HUDEP-2 (cell line): Measurements from ENCODE around the gene TAPT1.

Experiments used
- DNase-seq, 76 experiments: peaks; one replicate each; lab custom pipeline; 2025; ENCODE audit not compliant: unreplicated experiment in 76 of 76; lab: John Stamatoyannopoulos, UW

TAPT1 gene

DNA sequence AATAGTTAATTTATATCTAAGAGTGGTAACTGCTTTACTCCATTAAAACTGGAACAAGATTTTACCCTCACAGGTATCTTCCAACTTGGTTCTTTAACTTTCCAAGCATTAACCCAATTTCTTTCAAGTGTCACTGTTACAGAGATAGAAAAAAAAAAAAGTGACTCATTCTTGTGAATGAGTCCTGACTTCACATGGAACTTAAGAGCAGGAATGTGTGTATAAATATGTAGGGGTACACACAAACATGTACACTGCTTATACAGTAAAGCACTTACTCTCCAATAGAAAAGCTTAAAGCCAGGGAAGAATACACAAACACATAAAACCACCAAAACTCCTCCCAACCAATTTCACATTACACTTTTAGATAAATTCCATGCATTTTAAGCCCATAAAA is 38.8 kb downstream of the TAPT1 start:
- DNase-seq: no peak

DNA sequence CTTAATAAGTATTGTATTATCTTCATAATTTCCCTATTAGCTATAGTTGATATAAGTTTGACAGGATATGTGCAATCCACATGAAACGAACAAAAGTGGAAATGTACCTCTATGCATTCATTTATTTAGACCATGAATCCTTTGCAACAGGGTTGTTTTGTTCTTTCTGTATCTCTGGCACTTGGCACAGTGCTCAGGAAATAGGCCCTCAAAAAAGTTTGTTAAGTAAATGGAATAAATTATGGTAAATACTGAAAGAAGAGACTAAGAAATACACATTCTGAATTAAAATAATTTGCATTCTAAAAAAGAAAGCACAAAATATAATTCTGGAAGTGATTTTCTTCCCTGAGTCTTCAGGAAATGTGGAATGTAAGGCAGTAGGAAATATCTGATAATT is 39.3 kb downstream of the TAPT1 start:
- DNase-seq: no peak

DNA sequence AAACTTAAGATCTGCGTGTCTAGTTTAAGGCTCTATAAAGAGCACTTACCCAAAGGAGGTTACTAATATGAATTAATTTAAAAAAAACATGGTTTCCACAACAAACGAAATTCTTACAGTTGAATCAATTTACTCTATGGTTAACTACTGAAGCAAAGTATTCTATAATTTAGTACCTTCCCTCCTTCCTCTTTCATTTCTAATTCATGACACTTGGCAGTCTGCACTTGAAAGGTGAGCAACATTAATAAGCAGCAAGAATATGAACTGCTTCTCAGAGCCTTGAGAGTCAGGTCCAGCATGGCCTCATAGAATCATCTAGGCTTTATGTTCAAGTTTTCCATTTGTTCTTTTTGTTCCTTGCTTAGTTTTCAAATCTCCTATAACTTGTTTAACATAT is 42.7 kb downstream of the TAPT1 start:
- DNase-seq: no peak

DNA sequence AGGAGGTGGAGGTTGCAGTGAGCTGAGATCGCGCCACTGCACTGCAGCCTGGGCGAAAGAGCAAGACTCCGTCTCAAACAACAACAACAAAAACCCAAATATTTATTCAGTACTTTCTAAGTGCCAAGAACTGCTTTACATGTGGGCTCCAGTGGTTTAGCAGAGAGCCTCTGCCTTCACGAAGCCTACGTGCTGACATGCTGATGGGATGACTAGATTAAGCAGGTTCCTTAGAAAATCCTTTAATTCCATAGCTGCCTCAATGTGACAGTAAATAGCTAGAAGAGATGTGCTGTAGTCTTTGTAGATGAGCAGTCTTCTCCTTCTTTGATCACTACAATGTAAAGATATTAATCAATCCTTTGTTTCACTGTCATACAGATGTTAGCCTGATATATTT is 49.6 kb downstream of the TAPT1 start:
- no peak for DNase-seq

DNA sequence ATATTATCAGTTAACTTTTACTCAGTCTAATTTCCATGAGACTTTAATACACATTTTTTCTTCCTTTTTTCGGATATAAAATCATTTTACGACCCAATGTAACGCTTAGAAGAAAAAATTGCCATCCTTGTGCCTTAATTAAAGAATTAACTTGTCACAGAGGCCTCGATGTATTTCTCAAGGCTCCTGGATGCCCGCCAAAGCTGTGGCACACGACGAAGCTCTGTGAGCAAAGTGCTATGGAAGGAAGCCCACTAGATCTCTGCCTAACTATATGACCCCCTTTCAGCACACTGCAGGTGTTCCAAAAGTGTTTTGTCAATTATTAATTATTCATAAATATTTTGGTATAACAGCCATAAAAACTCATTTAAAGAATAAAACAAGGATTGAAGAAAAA is 54.4 kb downstream of the TAPT1 start:
- no peak for DNase-seq

DNA sequence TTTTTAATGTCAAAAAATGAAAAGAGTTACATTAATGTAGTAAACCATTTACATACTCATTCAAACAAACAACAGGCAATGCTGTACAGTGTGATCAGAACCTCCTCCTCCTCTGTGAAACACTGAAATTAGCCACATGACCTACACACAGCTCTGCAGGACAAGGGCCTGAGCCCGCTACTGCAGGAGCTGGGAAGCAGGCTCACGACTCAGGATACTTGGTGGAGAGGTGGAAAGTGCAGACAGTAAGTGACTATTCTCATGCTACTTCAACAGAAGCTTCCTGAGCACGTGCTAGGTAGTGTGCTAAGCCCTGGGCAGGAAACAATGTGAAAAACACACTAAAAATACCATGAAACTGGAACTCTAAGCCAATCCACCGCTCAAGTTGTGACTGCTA is 56.8 kb downstream of the TAPT1 start:
- DNase-seq: no peak

DNA sequence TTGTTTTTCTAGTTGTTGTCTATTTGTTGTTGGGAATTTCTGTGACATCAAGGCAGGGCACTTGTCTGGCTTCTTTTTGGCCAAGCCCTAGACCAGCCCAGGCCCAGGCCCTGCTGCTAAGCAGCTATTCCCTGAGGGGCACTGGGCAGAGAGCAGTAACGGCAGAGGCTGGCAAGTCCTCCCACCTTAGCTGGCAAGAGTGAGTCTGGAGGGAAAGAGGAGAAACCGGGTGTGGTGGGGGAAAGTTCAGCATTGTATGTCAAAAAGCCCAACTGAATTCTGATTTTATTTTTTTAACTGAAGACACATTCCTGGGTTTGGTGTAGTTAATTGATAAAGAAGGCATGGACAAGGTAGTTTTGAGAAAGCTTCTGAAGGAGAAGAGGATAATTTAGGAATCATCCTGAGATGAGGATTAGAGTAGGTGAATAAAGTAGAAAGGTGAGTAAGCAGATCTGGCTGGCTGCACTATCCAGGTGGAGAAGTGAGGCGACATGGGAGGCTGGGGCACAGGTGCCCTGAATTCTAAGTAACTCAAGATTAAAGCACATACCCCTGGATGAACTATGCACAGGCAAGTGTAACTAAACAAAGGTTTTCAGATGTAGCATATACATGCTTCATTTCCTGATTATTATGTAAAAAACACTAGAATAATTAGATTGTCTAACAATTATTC is 57.4 kb downstream of the TAPT1 start:
- DNase-seq: no peak

DNA sequence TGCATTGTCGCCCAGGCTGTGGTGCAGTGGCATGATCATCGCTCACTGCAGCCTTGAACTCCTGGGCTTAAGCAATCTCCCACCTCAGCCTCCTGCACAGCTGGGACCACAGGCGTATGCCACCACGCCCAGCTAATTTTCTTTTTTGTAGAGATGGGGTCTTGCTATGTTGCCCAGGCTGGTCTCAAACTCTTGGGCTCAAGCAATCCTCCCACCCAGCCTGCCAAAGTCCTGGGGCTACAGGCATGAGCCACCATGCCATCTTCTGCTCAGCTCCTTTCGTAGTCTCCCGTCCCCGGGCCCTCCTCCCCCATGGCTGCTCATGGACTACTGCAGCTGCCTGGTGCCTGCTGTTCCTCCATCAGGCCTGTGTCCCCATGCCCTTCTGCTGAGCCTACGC is 58.1 kb downstream of the TAPT1 start:
- no peak for DNase-seq

DNA sequence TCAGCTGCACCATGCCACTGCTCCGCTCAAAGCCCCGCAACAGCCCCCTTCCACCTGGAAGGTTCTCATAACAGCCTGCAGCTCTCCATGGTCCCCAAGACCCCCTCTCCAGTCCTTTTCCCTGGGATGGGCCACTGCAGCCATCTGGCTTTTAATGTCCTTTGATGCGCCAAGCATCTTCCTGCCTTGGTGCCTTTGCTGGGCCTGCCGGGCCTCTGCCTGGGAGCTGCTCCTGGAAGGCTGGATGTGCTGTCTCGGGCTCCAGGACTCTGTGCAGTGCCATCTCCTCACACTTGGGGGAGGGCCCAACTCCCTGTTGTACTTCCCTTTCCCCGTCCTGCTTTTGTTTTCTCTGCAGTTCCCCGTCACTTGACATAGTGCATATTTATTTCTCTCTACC is 60.3 kb downstream of the TAPT1 start:
- no peak for DNase-seq

DNA sequence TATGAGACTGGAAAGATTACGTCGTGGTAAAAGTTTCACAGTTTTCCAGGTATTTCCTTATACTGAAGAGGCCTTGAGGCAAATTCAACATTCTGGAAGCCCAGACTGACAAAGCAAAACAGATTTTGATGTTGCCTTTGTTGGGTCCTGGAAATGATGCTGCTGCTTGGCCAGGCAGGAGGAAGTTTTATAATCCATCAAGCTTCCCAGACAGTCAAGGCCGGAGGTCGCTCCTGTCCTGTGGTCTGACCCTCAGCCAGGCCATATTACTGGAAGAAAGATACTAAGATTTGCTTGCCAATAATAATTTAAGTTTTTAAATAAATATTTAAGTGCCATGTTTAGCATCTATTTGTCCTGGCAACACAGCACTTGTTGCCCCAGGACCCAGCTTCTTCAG is 63.4 kb downstream of the TAPT1 start:
- DNase-seq: no peak

DNA sequence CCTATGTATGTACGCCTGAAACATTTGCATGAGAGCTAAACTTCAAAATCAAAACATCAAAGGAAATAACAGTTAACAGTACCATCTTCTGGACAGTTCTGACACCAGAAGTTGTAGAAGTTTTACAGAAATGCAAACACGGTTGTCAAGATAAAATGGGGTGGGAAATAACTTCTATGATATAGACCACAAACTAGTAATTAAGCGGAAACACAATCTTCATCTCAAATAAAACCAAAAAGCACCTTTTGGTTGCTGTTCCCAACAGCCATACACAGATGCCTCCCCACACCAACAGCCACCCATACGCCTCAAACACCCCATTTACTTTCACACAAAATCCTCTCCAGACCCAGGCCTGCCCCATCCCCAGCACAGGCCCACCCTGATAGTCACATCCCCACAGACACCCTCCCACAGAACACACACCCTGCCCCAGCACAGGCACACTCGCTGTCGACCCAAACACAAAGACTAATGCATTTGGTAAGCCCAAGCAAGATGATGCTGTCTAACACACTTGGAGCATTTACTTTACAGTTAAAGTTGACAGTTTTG is 64.3 kb downstream of the TAPT1 start:
- DNase-seq: no peak

DNA sequence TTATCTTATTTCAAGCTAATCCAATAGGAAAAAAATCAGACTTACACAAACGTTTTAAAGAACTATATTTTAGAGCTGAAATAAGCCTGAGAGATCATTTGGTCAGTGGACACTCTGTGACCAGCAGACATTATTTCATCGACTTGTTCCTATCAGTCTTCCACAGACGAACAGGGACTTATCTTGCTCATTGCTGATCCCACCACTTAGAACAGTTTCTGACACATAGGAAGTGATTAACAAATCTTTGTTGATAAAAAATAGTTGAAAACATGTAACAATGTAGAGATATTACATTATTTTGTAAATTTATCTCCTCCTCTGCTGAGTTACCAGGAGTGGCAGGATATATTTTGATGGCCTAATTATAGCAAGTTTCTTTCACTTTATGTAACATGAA is 65.8 kb downstream of the TAPT1 start:
- no peak for DNase-seq

DNA sequence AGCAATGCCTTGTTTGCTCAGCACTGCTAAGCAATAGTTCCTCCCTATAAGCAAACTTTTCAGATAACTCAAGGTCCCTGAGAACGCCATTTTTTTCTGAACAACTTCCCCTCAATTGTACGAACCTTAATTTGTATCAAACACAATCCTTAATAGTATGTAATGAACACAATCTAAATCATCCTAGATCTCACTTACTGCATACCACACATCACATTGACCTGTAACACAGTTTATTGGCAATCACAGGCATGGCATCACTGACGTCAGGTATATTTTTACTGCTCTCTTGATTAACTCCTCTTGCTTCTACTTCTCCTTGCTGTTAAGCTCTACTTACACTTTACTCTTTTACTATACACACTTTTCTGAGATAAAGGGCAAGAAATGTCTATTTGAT is 67.0 kb downstream of the TAPT1 start:
- no peak for DNase-seq

DNA sequence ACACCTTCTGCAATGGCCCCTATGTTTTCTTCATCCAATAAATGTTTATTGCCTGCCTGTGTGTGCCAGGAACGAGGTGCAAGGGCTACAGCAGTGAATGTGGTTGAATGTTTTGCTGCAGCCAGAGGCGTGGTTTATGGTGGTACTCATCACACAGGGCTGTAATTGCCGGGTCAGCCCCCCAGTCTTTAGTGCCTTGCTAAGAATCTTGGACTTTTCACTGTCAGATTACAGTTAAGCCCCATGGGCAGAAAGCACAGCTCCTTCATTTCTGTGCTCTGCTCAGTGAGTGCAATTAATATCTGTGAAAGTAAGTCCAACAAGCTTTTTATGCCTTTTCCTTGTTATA is 67.8 kb downstream of the TAPT1 start:
- DNase-seq: no peak

DNA sequence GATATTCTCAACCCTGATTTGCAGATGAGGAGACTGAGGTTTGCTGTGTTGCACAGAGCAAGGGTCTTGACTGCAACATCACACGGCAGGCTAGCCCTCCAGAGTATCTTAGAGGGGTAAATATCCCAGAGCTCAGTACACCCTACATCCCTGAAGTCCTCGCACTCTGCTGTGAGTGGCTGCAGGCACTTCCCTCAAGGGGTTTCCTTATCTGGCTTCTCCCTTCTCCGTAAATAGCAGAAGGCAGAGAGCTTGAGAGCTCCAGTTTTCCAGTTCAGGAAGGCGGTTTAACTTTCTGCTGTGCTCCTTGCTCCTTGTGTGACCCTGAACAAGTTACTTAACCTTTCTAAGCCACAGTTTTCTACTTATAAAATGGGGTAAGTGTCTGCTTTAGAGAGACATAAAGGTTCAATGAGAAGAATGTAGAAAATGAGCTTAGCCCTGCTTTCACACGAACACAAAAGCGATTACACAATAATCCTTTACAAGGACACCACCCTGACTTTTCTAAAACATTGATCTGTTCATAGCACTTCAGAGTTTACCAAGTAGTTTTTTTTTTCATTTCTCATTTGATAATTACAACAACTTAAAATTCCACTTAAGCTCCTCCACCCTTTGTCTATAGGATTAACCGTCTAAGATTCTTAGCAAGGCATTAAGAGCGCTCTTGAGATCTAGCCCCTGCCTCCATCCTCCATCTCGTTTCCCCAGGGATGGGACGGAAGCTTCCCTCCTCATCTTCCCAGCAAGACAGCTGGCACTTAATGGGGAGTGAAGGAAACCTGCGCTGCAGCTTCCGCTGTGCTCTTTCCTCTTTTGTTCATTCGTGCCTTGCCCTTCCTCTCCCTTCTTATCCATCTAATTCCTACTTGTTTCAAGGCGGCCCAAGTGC is 68.4 kb downstream of the TAPT1 start:
- no peak for DNase-seq

DNA sequence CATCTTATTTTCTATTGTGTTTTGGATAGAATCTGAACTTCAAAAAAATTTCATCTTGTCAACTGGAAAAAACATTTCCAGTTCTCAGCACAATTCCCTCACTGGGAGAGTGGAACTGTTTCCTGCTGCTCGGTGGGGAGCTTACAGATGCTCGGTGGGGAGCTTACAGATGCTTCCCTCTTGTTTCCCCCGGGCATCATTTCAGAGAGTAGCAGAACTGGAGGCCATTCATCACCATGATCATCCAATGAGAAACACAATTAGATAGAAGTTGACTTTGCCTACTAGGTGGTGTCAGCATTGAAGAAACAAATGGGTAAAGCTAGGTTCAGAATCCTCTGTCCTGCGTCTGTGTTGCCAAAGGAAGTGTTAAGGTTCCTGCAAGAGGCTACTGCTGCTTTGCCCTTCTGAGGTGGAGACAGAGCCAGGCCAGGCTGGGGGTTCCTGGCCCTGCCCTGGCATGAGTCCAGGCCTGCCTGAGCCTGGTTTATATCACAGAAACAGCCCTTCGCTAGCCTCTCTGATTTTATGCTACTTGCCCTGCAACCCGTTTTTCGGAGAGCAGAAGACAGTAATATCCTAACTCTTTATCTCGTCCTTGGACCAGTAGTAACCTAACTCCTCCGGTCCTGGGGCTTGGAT is 70.6 kb downstream of the TAPT1 start:
- DNase-seq: no peak

DNA sequence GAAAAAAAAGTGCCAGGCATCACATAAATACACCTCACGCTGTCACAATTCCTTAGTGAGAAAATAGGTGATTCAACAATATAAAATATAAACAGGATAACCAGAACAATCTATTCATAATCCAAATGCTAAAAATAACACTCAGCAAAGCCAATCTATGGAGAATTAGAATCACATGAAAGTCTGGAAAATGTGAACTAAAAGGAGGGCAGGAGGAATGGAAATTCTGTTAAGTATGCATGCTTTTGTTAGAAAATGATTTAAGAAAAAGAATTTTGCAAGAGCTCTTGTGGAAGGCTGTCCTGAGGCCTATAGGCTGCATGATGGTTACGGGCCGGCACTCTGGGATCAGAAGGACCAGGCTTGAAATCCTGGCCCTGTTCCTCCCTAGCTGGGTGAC is 71.8 kb downstream of the TAPT1 start:
- no peak for DNase-seq

DNA sequence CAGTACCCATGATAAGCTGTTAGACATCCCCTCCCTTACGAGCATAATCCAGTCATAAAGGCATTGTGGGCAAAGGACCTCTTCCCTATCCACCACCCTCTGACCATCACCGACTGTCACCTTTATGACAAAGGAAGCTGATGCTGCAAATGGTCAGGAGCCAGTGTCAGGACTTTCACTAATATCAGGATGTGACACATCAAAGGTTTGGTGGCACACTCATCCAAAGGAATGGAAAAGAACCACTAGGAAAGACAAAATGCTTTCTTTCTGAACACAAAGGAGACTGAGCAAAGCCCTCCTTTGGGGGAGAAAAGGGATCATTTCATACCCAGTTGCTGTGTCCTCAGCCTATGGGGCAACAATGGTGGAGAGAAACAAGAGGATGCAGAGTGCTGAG is 75.6 kb downstream of the TAPT1 start:
- no peak for DNase-seq

DNA sequence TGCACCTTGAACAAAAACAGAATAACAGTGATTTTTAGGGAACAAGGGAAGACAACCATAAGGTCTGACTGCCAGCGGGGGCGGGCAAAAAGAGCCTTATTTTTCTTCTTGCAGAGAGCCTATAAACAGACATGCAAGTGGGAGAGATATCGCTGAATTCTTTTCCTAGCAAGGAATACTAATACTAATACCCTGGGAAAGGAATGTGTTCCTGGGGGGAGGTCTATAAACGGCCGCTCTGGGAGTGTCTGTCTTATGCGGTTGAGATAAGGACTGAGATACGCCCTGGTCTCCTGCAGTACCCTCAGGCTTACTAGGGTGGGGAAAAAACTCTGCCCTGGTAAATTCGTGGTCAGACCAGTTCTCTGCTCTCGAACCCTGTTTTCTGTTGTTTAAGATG is 81.4 kb downstream of the TAPT1 start:
- DNase-seq: peak in 2 of 76 experiments; percentile 2 to 3

DNA sequence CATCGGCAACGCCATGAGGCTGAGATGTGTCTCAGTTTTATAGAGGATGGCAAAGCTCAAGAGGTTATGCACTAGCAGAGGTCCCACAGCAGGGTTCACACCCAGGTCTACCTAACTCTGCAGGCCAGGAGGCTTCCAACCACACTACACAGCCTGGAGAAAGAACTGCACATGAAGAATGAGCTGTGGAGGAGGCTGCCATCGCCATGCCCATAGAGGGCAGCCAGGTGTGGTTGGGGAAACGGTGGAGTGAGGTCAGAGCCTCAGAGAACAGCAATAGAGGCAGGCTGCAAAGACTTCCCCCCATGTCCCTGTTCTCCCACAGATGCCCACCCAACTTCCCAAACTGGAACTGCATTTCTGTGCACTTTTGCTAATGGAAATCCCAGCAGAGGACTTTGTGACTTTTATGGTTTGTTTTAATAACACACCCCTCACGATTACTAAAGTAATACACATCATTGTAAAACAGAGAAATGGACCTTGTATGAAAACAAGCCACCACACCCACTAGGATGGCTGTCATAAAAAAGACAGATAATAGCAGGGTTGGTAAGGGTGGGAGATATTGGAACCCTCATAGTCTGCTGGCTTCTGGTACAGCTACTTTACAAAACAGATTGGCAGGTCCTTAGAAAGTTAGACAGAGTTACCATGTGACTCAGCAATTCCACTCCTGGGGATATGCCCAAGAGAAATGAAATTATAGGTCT is 83.5 kb downstream of the TAPT1 start:
- no peak for DNase-seq

DNA sequence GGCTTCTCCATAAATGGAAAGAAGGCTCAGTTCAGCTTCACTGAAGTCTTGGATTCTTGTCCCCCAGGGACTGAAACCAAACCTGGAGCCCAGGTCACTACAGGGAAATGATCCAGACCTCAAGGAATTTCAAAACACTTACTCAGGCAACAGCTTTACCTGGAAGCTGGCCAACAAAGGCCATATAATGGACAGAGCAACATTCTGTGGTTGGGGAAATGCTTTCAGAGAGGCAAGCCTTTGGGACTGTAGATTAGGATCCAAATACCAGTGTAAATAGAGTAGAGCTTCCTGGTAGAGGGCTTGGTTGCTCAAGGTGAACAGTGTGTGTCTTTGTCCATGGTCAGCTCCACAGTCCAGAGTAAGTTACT is 85.4 kb downstream of the TAPT1 start:
- no peak for DNase-seq
